G401 (cell line): Measurements from ENCODE around the gene CYP8B1. TPM values are rescaled to one million over a fixed set of nuclear protein-coding genes. Genes with fewer than 3 reads are reported as not detected.

Experiments
- DNase-seq: peaks from one replicate; pipeline ENCODE4 v3.0.0-alpha.2; 2015; ENCODE audit warnings: low spot score
- in situ Hi-C: cut with HindIII; loops from 2 replicates; pipeline ENCODE4 v1.10.0; 2016; ENCODE audit warnings: low sequenced_read_pairs, mixed read lengths
- total RNA-seq: library from RNA; depleted of rRNA; stranded (reverse); fragments of >200 nt; shearing (Covaris generic); gene quantifications from 2 replicates; pipeline ENCODE4 v1.2.3, GENCODE V29; 2014

The CYP8B1 gene
- total RNA-seq, 1 experiment from 2014 or later = not detected

DNA sequence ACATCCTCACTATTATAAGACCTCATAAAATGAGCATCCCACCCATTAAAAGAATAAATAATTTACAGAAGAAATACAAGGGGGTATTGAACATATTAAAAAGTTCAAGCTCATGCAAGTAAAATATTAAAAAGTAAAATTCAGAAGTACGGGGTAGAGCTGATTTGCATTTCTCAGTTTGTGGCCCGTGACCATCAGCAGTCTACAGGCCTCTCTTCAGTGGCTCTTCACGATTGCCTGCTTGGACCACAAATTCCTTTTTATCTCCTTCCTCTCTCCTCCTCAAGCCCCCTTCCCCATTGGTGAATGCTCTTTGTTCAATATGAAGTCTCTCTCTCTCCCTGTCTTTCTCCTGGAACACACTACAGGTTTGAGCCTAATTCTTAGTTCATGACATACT lies 19.1 kb downstream of the CYP8B1 start:
- in situ Hi-C loops = no loop called here
- DNase-seq = no peak

DNA sequence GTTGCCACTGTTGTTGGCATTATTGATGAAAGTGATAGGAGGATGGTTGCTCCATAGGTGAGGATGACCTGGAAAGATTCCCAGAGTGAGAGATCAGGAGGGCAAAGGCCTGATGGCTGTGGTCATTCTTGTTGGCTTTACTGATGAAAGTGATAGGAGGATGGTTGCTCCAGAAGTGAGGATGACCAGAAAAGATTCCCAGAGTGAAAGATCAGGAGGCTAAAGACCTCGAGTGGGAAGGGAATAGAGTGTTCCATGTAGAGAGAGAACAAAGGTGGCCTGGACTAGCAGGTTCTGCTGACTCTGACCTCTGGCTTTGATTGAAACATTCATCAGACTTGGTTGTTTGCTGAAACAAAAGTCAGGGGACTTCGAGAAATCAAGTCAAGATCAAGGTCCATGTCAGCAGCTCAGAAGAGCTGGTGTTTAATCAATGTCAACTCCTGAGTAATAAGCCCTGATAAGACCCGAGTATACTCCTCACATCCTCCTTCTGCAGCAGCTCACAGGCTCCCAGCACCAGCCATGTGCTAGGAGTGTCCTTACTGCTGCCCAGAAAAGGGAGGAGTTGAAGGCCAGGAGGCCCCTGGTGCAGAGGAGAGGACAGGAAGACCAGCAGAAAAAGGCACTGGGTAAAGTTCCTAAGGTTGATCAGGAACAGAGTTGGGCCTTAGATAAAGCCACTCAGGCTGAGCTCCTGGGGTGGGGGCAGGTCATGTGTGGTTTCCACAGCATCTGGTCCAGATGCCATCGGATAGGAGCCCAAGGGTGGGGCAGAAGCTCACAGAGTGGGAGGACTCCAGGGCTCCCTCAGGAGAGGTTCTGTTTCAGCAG lies 19.9 kb downstream of the CYP8B1 start:
- in situ Hi-C loops = no loop called here
- no peak for DNase-seq

- in situ Hi-C loops = no loop called here
- no peak for DNase-seq
Observed at GRCh38 chr3:42855219-42855546, 20.5 kb downstream of the CYP8B1 start.

- no peak for DNase-seq
- in situ Hi-C loops = no loop called here
Observed at GRCh38 chr3:42853739-42854302, 21.9 kb downstream of the CYP8B1 start.

DNA sequence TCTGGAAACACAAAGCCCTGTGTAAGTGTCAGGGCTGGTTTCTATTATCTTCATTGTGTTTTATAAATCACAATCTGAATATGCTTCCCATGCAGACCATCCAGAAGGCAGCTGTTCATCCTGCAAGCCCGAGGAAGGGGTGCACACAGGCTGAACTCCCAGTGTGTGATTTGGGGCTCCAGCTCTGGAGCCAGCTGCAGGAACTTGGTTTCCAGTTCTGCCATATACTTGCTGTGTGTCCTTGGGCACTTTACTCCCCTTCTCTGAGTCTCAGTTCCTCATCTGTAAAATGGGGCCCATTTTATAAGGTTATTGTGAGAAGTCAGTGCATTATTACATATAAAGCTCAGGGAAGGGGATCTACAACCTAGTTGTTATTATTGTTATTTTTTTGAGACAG lies 22.6 kb downstream of the CYP8B1 start:
- no peak for DNase-seq

DNA sequence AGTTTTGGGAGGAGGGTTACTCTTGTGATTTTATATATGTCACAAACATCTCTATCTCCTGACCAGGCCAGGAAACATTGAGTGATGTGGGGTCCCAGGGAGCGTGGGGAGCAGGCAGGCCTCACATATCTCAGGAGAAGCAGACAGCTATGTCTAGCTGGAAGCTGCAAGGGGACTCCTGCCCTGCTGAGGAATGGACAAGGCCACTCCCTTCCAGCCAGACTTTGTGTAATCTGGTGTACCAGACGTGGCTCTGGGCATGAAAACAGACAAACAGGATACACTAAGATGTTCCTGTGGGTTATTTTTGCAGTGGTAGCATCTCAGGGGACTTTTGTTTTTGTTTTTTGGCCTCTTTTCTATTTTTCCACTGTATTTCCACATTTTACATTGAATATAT lies 23.2 kb downstream of the CYP8B1 start:
- in situ Hi-C loops = no loop called here
- no peak for DNase-seq

More for the DNA sequence above, 22.6 kb downstream of the CYP8B1 start:
- in situ Hi-C loops = no loop called here

DNA sequence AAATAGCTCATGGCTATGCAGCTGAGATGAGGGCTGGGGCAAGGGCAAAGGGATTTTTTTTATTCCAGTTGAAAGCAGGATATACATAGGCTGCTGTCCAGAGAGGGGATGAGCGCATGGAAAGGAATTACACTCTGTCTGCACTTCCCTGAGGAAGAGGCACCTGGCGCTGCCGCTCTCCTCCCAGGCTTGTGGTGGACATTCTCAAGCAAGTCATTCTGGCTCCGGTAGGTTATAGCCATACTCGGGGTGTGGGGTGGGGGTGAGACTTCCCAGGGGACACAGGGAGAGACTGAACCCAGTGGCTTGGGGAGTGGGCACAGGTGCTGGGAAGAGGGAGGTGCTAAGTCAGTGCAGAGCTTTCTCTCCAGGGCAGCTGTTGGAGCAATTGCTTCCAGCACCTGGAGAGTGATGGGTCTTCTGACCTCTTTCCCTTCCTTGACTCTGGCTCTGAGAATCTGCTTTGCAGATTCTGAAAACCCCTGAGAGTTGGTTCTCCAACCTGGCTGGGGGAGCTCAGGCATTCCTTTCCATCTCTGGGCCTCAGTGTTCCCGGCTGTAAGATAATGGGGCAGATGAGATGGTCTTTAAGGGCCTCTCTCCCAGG lies 24.3 kb downstream of the CYP8B1 start:
- in situ Hi-C loops = no loop called here

GRCh38 chr3:42850263-42850662 lies 25.4 kb downstream of the CYP8B1 start:
- DNase-seq = no peak
- in situ Hi-C loops = no loop called here

More for the DNA sequence above, 24.3 kb downstream of the CYP8B1 start:
- DNase-seq = no peak

GRCh38 chr3:42849017-42849416 lies 26.7 kb downstream of the CYP8B1 start:
- in situ Hi-C loops = no loop called here
- no peak for DNase-seq

DNA sequence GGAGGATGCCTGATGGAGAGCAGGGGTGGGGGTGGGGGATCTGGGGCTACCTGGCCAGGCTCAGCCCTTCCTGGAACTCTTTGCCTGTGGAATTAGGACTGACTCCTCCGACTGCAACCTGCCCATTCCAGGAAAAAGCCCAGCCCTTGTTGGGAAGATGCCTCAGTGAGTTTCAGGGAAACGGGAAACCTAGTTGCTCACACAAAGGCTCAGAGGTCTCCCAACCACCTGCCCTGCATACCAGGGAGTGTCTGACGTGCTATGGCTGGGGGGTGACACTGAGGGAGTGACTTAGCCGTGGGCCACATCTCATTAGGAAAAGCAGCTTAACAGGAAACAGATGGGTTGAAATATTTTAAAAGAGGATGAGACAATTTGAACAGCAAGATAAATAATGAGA lies 27.9 kb downstream of the CYP8B1 start:
- no peak for DNase-seq
- in situ Hi-C loops = no loop called here

GRCh38 chr3:42846685-42847522 lies 28.8 kb downstream of the CYP8B1 start:
- DNase-seq = no peak
- in situ Hi-C loops = no loop called here

DNA sequence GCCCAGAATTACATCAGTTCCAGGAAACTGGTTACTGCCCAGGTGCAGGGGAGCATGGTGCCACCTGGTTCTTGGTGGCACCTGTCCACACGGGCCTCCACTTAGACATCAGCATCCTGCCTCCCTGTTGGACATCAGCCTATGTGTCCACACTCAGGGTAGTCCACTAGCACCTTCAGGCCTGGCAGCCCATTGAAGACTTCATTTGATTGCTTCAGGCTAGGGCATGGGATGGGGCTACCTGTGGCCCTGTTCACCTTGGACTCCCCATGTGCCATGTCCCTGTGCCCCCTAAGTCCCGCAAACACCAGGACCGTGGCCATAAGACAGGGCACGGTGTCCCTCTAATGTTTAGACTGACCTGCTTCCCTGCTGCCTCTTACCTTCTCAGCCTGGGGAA lies 30.9 kb downstream of the CYP8B1 start:
- in situ Hi-C loops = no loop called here
- no peak for DNase-seq

DNA sequence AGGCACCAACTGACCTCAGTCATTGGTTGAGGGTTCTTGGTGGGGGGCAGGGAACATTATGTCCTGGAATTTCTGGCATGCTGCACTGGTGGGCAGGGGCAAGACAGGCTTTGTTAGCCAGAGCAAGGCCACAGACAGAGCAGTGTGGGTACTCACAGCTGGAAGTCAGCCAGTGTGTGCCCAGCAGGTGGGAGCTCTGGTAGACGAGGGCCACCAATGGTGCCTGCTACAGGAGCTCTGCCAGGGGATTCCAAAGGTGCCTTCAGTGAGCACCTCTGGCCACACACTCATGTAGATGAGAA lies 31.3 kb downstream of the CYP8B1 start:
- in situ Hi-C loops = no loop called here

DNA sequence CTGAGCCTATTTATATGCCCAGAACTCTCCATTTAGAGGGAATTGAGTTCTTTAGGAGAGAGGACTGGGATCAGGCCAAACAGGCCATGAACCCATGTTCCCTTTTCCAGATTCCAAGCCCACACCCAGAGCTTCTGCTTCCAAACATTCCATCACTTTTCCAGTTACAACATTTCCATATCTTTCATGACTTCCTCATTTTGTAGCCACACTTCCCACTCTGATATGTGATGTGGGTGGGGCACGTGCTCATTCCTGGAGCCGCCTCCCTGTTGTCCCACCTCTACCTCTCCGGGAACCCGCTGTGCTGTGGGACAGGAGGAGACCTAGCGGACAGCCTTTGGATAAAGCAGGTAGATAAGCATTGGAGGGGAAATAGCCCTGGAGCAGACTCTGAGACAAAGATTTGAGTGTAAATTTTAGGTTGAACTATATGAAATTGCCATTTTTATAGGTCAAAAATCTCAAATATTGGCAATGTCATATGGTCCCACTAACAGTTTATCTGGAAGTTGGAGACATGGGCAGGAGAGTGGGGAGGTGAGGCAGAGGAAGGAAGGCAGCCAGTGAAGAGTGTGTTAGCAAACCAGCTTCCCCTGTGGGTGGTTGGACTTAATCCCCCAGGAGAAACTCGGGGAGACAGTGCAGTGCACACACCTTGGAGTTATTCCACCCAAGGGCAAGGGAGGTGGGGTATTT lies 31.8 kb downstream of the CYP8B1 start:
- in situ Hi-C loops = no loop called here
- DNase-seq = no peak

More for the DNA sequence above, 31.3 kb downstream of the CYP8B1 start:
- no peak for DNase-seq

- in situ Hi-C loops = no loop called here
- no peak for DNase-seq
Observed at GRCh38 chr3:42841332-42841731, 34.3 kb downstream of the CYP8B1 start.

- in situ Hi-C loops = no loop called here
- DNase-seq = peak; percentile 75
Observed at GRCh38 chr3:42839616-42840015, 36.1 kb downstream of the CYP8B1 start.

- DNase-seq = no peak
- in situ Hi-C loops = no loop called here
Observed at GRCh38 chr3:42838571-42838970, 37.1 kb downstream of the CYP8B1 start.

GRCh38 chr3:42836150-42837123 lies 39.2 kb downstream of the CYP8B1 start:
- in situ Hi-C loops = no loop called here

More at GRCh38 chr3:42836150-42837123, 39.2 kb downstream of the CYP8B1 start:
- no peak for DNase-seq
